Upper lobe of left lung (tissue), 6 donors: Measurements from ENCODE around the gene VDR. TPM values are rescaled to one million over a fixed set of nuclear protein-coding genes. Genes with fewer than 3 reads are reported as not detected.
A peak's percentile ranks its signal among the peaks of the same experiment; 100 is the strongest.

Experiments used
- ATAC-seq, 2 donors: fragments of 200-7000 bp; cut with Tn5 transposase; one replicate each; pipeline ENCODE4 v1.9.1; 2022; ENCODE audit warnings: mild to moderate bottlenecking in 2 of 2, moderate library complexity in 2 of 2; ENCODE audit not compliant: low FRiP score in 2 of 2
- DNase-seq, 2 donors: peaks; one replicate each; pipeline ENCODE4 v3.0.0-alpha.2; 2019 to 2020
- H3K27ac ChIP-seq, 4 donors: fragments of 200-600 bp; sonication (generic); one replicate each; pipeline ENCODE4 v1.5.1; 2016 to 2019
- H3K27me3 ChIP-seq, 4 donors: fragments of 200-600 bp; sonication (generic); one replicate each; pipeline ENCODE4 v1.5.1; 2017 to 2019
- H3K36me3 ChIP-seq, 4 donors: fragments of 200-600 bp; sonication (generic); one replicate each; pipeline ENCODE4 v1.5.1; 2016 to 2019
- H3K4me1 ChIP-seq, 4 donors: fragments of 200-600 bp; sonication (generic); one replicate each; pipeline ENCODE4 v1.5.1; 2018 to 2019
- H3K4me3 ChIP-seq, 4 donors: fragments of 200-600 bp; sonication (generic); one replicate each; pipeline ENCODE4 v1.5.1; 2017 to 2019; ENCODE audit warnings: mild to moderate bottlenecking in 2 of 4, moderate library complexity in 1 of 4
- H3K9me3 ChIP-seq, 4 donors: fragments of 200-600 bp; sonication (generic); one replicate each; pipeline ENCODE4 v1.5.1; 2018 to 2019
- CTCF ChIP-seq, 6 experiments: fragments of 450-650 bp in 4 of 6; fragments of 200-600 bp in 2 of 6; sonication (generic) in 2 of 6; IDR thresholded peaks; one replicate each; pipeline ENCODE4 v1.5.1; 2016 to 2019; ENCODE audit warnings: antibody characterized with exemption in 6 of 6
- EP300 ChIP-seq, 4 donors: sonication (generic); formaldehyde crosslinking; IDR thresholded peaks; one replicate each; pipeline ENCODE4 v1.5.1; 2017; ENCODE audit warnings: antibody characterized with exemption in 4 of 4, control low read depth in 2 of 4
- POLR2A ChIP-seq, 4 donors: fragments of 450-650 bp; IDR thresholded peaks; one replicate each; pipeline ENCODE4 v1.5.1; 2016 to 2017; ENCODE audit warnings: antibody characterized with exemption in 4 of 4, mild to moderate bottlenecking in 2 of 4
- POLR2AphosphoS5 ChIP-seq, 2 donors: sonication (generic); formaldehyde crosslinking; IDR thresholded peaks; one replicate each; pipeline ENCODE4 v1.5.1; 2017; ENCODE audit warnings: antibody characterized with exemption in 2 of 2
- WGBS, 2 donors: methylation state at CpG; one replicate each; pipeline ENCODE4 v1.1.5; 2017 to 2018; 5-methylcytosine and 5-hydroxymethylcytosine counted together
- total RNA-seq, 6 donors: library from RNA; depleted of rRNA in 4 of 6; stranded (reverse); fragments of >200 nt in 4 of 6; gene quantifications; one replicate each; pipeline versions ENCODE4 v1.1.0 to v1.2.1, GENCODE V29; 2016 to 2021
- donor health status: DM: no; HTN: no; CAD: no; lungs with moderate emphysema.
- donor health status: DM: no; HTN: yes; CAD: no; lungs with severe emphysema.

The VDR gene
- total RNA-seq, 6 donors from 2014 or later, result 23.0 to 41.1 (median 27.5) TPM

GRCh38 chr12:47820631-47821345, 84.0 kb downstream of the VDR start:
- 35 to 42% methylated on average over 11 to 16 of the region's 17 CpGs for WGBS, 2 donors
- Histone ChIP-seq H3K4me3 (peak overlapping the region in 3 of 4 donors; percentile 67 to 82 (median 74)), H3K4me1 (peaks cover 79 to 91% (median 88%) of the 10 kb centered on the region in 4 donors), H3K27ac (peak overlapping the region; percentile 97 to 99 (median 98)), H3K36me3 (no peaks in the 10 kb centered on the region), H3K27me3 (no peaks in the 10 kb centered on the region), H3K9me3 (no peaks in the 10 kb centered on the region)
- no peak for TF ChIP-seq CTCF (IDR thresholded peaks at IDR 0.05)
- peak in 2 of 4 donors; percentile 21 to 65 for TF ChIP-seq POLR2A (IDR thresholded peaks at IDR 0.05)
- TF ChIP-seq POLR2AphosphoS5 (IDR thresholded peaks at IDR 0.05), result peak; percentile 66 to 69
- TF ChIP-seq EP300 (IDR thresholded peaks at IDR 0.05), result peak in 1 of 4 donors; percentile 13
- ATAC-seq (peak; percentile 85 to 88), DNase-seq (peak; percentile 16 to 88)

- peak within 1 kb of the TSS; percentile 97 to 99 (median 98) for H3K27ac ChIP-seq
- H3K27me3 ChIP-seq, result no peaks in the 10 kb centered on the region
- H3K9me3 ChIP-seq, result no peaks in the 10 kb centered on the region
- TF ChIP-seq POLR2AphosphoS5 (IDR thresholded peaks at IDR 0.05) (peak; percentile 34 to 57), POLR2A (IDR thresholded peaks at IDR 0.05) (peak in 3 of 4 donors; percentile 62 to 86 (median 77)), CTCF (IDR thresholded peaks at IDR 0.05) (peak in 4 of 6 experiments; percentile 18 to 53 (median 34)), EP300 (IDR thresholded peaks at IDR 0.05) (no peak)
- WGBS, 2 donors, result 0 to 2% methylated on average over 11 to 49 of the region's 58 CpGs
- H3K36me3 ChIP-seq, result no peaks in the 10 kb centered on the region
- ATAC-seq, result peak; percentile 70 to 78
- H3K4me3 ChIP-seq, result peak within 1 kb of the TSS; percentile 67 to 91 (median 78)
- peaks cover 79 to 91% (median 88%) of the 10 kb centered on the region in 4 donors for H3K4me1 ChIP-seq
- peak; percentile 87 to 93 for DNase-seq
Observed at GRCh38 chr12:47819896-47820630, 84.7 kb downstream of the VDR start, which contains the start of gene HDAC7. Gene HDAC7 (minus strand): TSS chr12:47819903. CDS start chr12:47819785, 118 bp downstream.

GRCh38 chr12:47819138-47819895, 85.5 kb downstream of the VDR start:
- Histone ChIP-seq H3K4me3 (peak overlapping the region; percentile 67 to 91 (median 78)), H3K4me1 (peaks cover 79 to 91% (median 88%) of the 10 kb centered on the region in 4 donors), H3K36me3 (no peaks in the 10 kb centered on the region), H3K27me3 (no peaks in the 10 kb centered on the region), H3K27ac (peak overlapping the region; percentile 97 to 99 (median 98)), H3K9me3 (no peaks in the 10 kb centered on the region)
- WGBS, 2 donors, result 1% methylated on average over 25 of the region's 77 CpGs; no CpG with 5 or more reads in 1 of the 2 donors
- DNase-seq (peak; percentile 83 to 94), ATAC-seq (peak; percentile 38 to 51)
- TF ChIP-seq EP300 (IDR thresholded peaks at IDR 0.05) (no peak), POLR2AphosphoS5 (IDR thresholded peaks at IDR 0.05) (peak; percentile 39 to 67), POLR2A (IDR thresholded peaks at IDR 0.05) (peak in 3 of 4 donors; percentile 54 to 69 (median 59)), CTCF (IDR thresholded peaks at IDR 0.05) (peak; percentile 34 to 76 (median 50))

GRCh38 chr12:47818467-47819137, 86.2 kb downstream of the VDR start:
- WGBS, 2 donors, result 18 to 21% methylated on average over 9 to 16 of the region's 23 CpGs
- Histone ChIP-seq H3K36me3 (no peaks in the 10 kb centered on the region), H3K27ac (peak overlapping the region; percentile 97 to 99 (median 98)), H3K4me3 (peak overlapping the region; percentile 67 to 91 (median 78)), H3K27me3 (no peaks in the 10 kb centered on the region), H3K4me1 (peaks cover 79 to 91% (median 88%) of the 10 kb centered on the region in 4 donors), H3K9me3 (no peaks in the 10 kb centered on the region)
- ATAC-seq (no peak), DNase-seq (peak in 1 of 2 donors; percentile 65)
- no peak for TF ChIP-seq POLR2AphosphoS5 (IDR thresholded peaks at IDR 0.05)
- TF ChIP-seq CTCF (IDR thresholded peaks at IDR 0.05), result no peak
- TF ChIP-seq EP300 (IDR thresholded peaks at IDR 0.05), result no peak
- no peak for TF ChIP-seq POLR2A (IDR thresholded peaks at IDR 0.05)
